Measurements from ENCODE around the gene FOXN3.

Gene FOXN3

DNA sequence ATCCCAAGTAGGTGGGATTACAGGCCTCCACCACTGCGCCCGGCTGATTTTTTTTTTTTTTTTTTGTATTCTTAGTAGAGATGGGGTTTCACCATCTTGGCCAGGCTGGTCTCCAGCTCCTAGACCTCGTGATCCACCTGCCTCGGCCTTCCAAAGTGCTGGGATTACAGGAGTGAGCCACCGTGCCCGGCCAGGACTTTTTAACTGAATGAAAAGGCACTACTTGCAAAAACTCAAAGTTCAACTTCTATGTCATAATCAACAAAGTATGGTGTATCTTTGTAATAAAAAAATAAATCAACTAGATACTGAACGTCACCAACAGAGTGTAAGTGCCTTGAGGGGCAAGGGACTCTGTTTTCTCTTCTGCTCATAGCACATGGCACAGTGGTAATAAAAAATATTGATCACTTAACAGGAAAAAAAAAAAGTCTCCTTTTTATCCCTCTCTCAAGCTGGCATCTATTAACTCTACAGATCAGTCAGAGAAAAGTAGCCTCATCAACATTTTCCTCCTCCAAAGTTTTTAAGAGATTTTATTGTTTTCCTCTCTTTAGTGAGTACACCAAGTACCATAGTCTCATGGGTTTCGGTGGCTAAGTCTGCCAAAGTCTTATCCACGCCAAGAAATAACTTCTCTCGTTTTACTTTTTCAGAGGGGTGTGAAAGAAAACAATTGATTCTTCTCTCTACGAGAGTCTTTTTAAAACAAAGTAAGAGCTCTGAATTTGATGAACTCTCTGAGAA is 10.6 kb upstream of the FOXN3 start:
- TF ChIP-seq GATA1 (IDR thresholded peaks at IDR 0.05; ENCODE audit: low read depth, low read length) (no peak), POLR2A (IDR thresholded peaks at IDR 0.05; ENCODE audit: low read length) (no peak)

GRCh38 chr14:89425931-89426330 is 8.9 kb upstream of the FOXN3 start:
- DNase-seq: peak in 1 of 2 experiments; percentile 9

More for the DNA sequence above, 10.6 kb upstream of the FOXN3 start:
- DNase-seq: no peak

GRCh38 chr14:89424241-89424640 is 7.2 kb upstream of the FOXN3 start:
- DNase-seq: no peak
- no peak for TF ChIP-seq POLR2A (IDR thresholded peaks at IDR 0.05; ENCODE audit: low read length)

More at GRCh38 chr14:89425931-89426330, 8.9 kb upstream of the FOXN3 start:
- TF ChIP-seq POLR2A (IDR thresholded peaks at IDR 0.05; ENCODE audit: low read length) (no peak), GATA1 (IDR thresholded peaks at IDR 0.05; ENCODE audit: low read depth, low read length) (no peak)

DNA sequence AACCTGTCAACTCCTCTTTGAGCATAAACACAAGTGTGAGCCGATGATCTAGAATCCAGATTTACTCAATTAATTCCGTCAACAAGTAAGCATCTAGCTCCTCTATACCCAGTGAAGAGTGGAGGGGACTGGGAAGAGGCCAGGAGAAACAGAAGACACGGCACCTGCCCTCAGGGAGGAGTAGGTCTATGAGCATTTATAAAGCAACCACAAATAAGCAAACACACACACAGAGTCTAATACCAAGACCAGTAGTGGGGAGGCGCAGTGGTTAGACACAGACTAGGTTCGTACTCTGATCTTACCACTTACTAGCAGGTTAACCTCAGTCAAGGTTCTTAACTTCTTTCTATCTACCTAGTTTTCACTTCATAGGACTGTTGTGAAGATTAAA is 5.9 kb upstream of the FOXN3 start:
- no peak for TF ChIP-seq POLR2A (IDR thresholded peaks at IDR 0.05; ENCODE audit: low read length)
- TF ChIP-seq GATA1 (IDR thresholded peaks at IDR 0.05; ENCODE audit: low read depth, low read length): no peak
- DNase-seq: no peak

GRCh38 chr14:89422181-89422951 is 5.3 kb upstream of the FOXN3 start:
- DNase-seq: no peak
- TF ChIP-seq POLR2A (IDR thresholded peaks at IDR 0.05; ENCODE audit: low read length) (no peak), GATA1 (IDR thresholded peaks at IDR 0.05; ENCODE audit: low read depth, low read length) (no peak)

DNA sequence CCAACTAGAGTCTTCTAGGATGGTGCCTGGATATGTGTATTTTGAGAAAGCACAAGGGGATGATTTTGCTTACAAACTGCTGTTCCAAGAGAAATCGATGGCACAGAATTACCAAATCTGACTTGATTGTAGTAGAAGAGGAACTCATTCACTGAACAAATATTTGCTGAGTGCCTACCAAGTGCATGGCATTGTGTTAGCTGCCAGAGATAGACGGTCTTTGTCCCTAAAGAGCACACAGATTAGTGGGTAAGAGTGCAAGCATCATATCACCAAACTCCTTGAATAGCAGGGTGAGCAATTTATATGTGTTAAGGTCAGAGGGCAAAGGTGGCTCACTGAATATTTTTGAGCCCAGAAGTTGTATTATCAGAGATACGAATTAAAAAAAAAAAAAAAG is 3.5 kb upstream of the FOXN3 start:
- no peak for DNase-seq
- TF ChIP-seq POLR2A (IDR thresholded peaks at IDR 0.05; ENCODE audit: low read length): no peak
- TF ChIP-seq GATA1 (IDR thresholded peaks at IDR 0.05; ENCODE audit: low read depth, low read length): no peak

DNA sequence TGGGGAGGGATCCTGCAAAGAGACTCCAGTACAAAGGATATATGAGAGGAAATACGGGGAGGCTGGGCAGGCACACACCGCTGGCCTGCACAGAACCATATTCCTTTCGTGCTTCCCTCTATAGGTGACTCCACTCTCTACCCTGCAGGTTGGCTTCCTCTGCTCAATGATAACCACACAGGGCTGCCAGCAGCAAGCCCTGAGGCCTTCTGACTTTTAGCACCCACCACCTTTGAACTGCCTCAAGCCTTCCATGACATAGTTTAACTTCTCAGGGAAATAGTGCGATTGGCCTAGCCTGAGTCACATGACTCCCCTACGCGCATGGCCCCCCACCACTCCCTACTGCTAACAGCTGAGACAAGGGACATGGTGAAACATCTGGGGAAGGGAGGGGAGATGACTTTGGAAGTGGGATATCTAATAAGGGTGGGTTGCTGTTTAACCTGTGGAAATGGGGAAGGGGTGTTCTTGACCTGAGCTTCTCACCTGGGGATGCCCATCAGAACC is 3.0 kb upstream of the FOXN3 start:
- no peak for DNase-seq
- TF ChIP-seq POLR2A (IDR thresholded peaks at IDR 0.05; ENCODE audit: low read length): no peak
- TF ChIP-seq GATA1 (IDR thresholded peaks at IDR 0.05; ENCODE audit: low read depth, low read length): no peak

GRCh38 chr14:89418976-89419375 is 1.9 kb upstream of the FOXN3 start:
- no peak for TF ChIP-seq POLR2A (IDR thresholded peaks at IDR 0.05; ENCODE audit: low read length)
- no peak for TF ChIP-seq GATA1 (IDR thresholded peaks at IDR 0.05; ENCODE audit: low read depth, low read length)
- no peak for DNase-seq

- peak; percentile 47 to 58 for DNase-seq
- TF ChIP-seq GATA1 (IDR thresholded peaks at IDR 0.05; ENCODE audit: low read depth, low read length) (no peak), POLR2A (IDR thresholded peaks at IDR 0.05; ENCODE audit: low read length) (no peak)
Measured at GRCh38 chr14:89418452-89418851, 1.4 kb upstream of the FOXN3 start.

DNA sequence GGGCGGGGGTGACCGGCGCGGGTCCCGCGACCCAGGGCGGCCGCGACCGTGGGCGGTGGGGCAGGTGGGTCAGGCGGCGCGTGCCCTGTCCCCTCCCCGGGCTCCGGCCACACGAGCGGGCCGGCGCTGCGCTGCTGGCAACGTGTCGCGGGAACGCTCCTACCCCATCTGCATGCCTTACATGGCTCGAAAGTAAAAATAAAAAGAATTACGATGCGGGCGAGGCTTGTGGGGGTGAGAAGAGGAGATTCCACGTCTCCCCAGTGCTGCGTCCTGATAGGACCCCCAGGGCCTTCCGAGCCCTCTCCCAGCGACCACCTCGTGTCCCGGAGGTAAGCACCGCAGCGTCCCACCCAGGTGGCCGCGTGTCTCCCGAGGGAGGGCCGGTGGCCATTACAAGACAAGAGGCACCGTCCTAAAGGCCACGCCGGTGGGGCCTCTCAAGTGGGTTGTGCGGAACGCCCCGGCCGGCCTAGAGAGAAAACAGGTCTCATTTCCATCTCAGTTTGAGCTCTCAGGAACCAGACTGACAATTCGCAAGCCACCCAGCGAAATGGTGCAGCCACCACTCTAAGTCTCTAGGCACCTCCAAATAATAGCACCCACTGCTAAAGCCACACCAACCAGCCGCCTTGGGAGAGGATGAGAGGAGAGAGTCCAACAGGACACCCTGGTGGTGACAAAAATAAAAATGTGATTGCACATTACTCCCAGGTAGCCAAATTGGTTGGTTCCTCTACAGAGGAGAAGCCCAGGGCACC is 612 bp upstream of the FOXN3 start:
- TF ChIP-seq POLR2A (IDR thresholded peaks at IDR 0.05; ENCODE audit: low read length) (peak; percentile 52), GATA1 (IDR thresholded peaks at IDR 0.05; ENCODE audit: low read depth, low read length) (no peak)
- DNase-seq: peak; percentile 76 to 80

DNA sequence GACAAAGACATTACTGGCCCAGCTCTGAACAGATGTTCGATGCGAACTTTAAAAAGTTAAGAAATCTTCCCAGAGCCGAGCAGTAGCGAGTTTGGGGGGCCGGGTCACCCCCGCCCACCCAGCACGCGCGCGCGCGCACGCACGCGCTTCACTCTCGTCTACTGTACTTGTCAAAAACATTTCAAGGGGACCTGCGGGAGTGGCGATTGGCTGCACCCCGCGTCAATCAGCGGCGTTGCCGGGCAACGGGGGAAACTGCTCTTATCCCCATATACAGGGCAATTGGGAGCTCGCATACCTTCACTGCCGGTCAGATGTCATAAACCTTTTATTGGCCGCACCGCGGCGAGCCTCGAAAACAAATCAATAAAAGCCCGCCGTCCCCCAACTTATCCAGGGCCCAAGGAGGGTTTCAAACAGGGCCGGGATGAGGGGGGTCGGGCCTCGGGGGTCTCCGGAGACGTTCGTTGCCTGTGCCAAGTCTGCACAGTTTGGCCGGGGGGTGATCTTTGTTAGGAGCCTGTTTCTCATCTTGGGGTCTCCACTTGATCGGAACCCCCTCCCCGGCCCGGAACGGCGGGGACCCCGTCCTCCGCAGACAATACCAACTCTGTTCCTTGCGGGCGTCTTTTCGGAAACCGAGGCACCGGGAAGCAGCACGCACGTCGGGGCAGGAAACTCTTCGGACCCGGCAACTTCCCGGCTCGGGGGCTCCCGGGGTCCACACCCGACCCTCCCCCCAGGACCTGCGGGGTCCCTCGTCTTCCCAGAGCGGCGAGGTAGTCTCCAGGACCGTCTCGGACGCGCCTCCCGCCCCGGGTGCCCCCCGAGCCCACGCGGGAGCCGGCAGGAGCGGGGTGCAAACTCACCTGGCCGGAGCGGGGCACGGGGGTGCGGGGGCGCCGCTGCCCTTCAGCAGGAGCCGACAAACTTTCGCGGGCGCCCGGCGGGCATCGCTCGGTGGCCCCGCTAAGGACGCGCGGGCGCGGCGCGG is 734 bp downstream of the FOXN3 start:
- peak; percentile 98 to 99 for DNase-seq
- TF ChIP-seq POLR2A (IDR thresholded peaks at IDR 0.05; ENCODE audit: low read length): peak; percentile 66
- TF ChIP-seq GATA1 (IDR thresholded peaks at IDR 0.05; ENCODE audit: low read depth, low read length): no peak

DNA sequence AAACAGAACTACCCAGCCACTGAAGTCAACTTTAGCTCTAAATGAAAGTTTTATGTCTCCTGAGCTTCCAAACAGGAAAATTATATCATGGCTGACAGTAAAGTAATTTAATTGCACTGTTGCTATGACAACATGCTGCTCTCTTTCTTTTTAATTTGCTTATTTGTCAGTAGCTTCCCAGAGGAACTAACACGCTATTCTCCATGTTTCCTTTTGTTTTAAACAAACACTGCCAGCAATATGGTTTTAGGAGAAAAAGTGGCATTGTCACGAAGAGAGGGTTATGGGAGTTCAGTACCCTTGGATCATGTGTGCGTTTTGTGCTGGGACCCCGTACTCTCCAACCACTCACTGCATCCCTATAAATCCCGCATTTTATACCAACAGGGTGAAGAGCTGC is 1.9 kb downstream of the FOXN3 start:
- DNase-seq: no peak
- TF ChIP-seq POLR2A (IDR thresholded peaks at IDR 0.05; ENCODE audit: low read length) (no peak), GATA1 (IDR thresholded peaks at IDR 0.05; ENCODE audit: low read depth, low read length) (no peak)

DNA sequence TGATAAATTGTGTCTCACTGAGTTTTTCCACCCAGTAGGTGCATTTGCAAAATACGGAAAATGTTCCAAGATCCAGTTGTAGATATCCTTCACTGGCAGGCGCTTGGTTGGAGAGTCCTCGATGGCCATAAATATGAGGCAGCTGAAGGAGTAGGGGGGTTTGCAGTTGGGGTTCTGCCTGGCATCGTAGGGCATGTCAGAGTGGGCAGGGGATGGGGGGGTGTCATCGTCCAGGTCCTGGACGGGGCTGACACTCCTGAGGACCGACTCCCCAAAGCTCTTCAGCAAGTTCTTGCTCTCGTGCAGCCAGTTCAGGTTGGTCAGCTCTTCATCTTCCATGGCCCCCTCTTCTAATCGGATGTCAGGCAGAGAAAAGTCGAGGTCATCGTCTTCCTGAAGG is 5.1 kb downstream of the FOXN3 start:
- no peak for DNase-seq
- TF ChIP-seq GATA1 (IDR thresholded peaks at IDR 0.05; ENCODE audit: low read depth, low read length): no peak
- TF ChIP-seq POLR2A (IDR thresholded peaks at IDR 0.05; ENCODE audit: low read length): no peak

Data from erythroblast (primary cell).